GM21367 (cell line): Measurements from ENCODE around the gene ZBTB46.
A peak's percentile ranks its signal among the peaks of the same experiment; 100 is the strongest.

Source experiments
- ATAC-seq: cut with Tn5 transposase; IDR thresholded peaks from one replicate; pipeline ENCODE4 v1.9.1; 2021; ENCODE audit not compliant: unreplicated experiment

ZBTB46 gene

DNA sequence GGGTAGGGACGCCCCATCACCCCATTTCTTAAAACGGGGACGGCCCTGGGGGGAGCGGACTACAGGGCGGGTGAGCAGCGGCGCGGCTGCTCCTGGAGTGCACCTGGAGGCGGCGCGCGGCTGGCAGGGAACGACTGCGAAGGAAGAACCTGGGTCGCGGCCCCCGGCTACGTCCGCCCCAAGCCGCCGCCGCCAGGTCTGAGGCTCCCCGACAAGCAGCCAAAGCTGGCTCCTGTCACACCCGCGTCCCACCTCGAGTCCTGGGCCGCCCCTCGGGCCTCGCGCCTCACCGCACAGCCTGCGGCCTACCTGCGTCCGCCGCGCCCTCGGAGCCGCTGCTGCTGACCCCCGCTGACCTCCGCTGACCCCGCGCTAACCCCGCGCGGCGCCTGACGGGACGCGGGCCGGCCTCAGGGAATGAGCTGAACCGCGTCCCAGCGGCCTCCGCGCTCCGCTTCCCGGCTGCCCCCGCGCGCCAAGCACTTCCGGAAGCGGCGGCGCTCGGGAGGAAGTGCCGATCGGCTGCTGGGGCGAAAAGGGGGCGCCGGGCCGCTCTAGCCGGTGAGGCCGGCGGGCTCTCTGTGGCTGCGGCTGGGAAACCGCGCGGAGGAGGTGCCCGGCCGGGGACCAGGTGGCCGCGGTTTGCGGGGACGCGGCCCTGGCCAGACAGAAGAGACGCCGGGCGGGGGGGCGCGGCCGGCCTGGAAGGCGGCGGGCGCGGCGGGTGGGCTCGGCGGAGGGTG is 123.3 kb downstream of the ZBTB46 start, which contains the start of the genes ARFRP1 and ZGPAT:
Gene ARFRP1, minus strand, starts transcription at position 419 of the 743 bp plus-strand sequence. CDS start 885 bp downstream, outside the sequence.
Gene ZGPAT, plus strand, starts transcription at position 482 of the 743 bp plus-strand sequence. CDS start 542 bp downstream, outside the sequence.
- ATAC-seq: peak; percentile 50

GRCh38 chr20:63706852-63707557 is 124.1 kb downstream of the ZBTB46 start:
- peak; percentile 14 for ATAC-seq

DNA sequence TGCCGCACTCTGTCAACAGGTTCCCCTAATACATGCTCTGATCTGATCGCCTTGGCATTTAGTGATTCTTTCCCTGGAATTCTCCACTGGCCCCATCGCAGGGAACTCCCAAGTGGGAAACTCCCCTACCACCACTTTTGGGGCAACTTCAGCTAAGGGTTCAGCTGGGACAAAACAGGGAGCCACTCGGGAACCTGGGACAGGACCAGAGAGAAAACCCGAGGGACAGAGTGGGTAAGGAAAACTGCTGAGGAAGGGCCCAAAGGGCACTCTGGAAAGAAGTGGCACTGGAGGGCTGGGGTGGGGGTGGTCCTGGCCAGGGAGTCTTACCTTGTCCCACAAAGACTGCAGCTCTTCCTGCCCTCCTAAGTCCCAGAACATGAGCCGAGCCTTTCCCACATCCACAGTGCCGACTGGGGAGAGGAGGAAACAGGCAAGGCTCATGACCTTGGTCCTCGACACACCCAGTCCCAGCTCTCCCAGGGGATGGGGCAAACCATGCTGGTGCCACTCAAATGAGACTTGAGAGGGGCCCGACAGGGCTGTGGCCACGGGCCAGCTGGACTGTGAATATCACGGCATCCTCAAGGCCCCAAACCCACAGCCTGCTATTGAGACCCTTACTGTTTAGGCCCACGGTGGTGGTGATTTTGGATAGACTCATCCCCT is 124.9 kb downstream of the ZBTB46 start:
- no peak for ATAC-seq

DNA sequence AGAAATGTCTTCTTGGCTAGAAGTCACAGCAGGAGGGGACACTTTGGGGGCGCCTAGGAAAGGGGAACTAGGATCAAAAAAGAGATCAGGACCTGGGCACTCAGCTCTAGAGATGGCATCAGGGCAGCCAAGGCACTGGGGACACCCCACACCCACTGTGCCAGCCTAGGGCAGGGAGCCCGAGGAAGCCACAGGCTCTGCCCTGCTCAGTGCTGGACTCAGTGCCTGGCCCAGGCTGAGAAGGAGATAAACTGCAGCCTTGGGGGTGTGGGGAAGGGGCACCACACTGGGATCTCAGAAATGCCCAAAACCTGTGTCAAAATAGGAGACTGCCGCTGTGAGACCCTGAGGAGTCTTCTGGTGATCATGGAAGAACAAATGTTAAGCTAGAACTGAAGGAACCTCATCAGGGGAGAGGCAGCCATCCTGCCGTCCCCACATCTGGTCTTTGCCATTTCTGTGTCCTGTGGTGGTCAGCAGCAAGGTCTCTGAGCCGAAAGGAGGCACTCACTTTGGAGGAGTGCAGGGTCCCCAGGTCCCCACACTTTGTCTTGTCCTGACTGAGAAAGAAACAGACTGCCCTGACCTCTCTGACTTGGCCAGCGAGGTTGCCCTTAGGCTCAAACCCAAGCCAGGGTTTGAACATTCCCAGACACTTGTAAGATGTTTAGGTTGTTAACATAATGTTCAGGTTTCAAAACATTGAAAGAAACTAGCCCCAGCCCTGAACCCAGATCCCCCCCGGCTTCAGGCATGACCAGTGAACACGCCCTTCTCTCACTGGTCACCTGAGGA is 125.6 kb downstream of the ZBTB46 start:
- ATAC-seq: no peak

GRCh38 chr20:63704749-63705117 is 126.3 kb downstream of the ZBTB46 start:
- ATAC-seq: no peak

DNA sequence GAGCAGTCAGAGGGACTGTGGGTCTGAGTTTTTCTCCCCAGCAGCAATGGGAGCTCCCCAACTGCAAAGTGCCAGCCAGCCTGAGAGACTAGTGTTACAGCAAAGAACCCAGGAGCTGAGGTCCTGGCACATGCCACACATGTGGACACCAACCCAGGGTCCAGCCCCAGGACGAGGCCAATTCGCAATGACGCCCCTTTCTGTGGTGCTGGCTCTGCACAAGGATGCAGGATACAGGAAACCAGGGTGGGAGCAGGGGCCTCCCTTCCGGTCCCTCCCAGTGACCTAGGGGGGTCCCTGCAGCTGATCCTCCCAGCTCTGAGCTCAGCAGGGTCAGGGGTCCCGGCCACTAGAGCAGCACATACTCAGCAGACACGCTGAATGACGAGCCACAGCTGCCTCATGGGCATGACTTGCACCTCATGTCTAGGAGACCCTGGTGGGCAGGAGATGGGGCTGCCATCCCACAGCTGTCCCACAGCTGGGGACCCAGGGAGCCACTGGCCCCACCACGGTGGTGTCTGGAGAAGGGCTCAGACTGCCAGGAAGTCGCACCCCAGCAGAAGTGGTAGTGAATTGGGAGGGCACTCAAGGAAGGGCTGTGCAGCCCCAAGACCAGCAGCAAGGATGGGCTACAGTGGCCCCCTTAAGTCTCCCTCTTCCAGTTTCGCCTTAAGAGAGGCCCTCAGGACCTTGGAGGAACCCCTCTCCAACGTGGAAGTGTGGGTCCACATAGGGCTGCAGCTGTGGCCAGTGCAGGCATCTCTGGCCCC is 126.9 kb downstream of the ZBTB46 start:
- ATAC-seq: no peak

- ATAC-seq: no peak
Measured at GRCh38 chr20:63703471-63703975, 127.5 kb downstream of the ZBTB46 start.

DNA sequence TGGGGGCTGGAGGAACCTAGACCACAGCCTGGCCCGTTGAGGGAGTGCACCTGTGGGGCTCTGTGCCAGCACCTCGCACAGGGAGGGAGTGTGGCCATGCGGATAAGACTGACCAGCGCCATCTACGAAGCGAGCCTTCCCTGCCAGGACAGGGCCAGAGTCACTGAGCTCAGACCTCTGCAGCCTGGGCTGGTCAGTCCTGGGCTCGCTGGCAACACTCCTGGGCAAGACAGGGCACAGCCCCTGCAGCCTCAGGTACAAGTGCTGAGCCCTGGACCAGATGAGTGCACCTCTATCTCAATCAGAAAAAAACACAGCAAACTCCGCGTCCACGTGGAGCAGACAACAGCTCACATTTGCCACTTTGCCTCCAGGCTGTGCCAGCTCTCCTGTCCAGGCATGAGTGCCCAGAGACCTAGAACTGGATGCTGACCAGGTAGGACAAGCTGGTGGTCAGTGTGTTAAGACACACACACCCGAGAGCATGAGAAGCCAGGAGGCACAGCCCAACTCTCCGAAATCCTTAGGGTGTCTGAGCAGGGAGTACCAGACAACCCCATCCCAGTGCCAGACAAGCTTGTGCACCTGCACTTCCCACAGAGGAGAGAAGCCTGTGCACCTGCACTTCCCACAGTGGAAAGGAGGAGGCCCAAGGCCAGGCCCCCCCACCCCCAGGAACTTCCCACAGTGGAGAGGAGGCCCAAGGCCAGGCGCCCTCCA is 128.2 kb downstream of the ZBTB46 start:
- ATAC-seq: no peak

- ATAC-seq: no peak
Measured at GRCh38 chr20:63702036-63702665, 128.9 kb downstream of the ZBTB46 start.

DNA sequence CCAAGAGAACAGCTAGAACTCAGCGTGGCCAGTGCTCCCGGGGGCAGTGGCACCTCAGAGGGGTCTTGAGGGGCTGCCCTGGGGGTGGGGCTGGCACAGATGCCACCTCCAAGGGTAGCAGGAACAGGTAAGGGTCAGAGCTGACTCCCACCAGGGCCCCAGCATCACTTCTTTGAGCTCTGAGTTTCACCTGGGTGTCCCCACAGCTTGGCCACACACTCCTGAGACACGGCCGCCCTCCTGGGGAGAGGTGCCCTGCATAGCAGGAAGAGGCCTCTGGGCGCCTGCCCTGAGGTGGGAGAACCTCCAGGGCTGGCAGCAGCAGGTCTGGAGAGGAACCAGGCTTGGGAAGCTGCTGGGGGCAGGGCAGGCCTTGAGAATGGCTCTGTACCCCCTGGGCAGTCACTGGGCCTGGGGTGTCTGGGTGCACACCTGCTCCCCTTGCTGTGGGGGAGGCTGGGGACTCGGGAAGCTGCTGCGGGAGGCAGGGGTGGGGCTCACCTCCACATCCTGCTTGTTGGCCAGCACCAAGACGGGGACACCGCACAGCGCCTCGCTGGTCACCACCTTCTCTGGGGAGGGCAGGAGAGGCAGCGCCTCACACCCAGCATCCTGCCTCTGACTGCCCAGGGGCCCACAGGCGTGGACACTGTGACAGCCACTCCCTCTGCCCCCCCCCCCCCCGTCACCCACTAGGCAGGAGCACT is 129.6 kb downstream of the ZBTB46 start:
- ATAC-seq: no peak

GRCh38 chr20:63701051-63701328 is 130.1 kb downstream of the ZBTB46 start:
- ATAC-seq: no peak

DNA sequence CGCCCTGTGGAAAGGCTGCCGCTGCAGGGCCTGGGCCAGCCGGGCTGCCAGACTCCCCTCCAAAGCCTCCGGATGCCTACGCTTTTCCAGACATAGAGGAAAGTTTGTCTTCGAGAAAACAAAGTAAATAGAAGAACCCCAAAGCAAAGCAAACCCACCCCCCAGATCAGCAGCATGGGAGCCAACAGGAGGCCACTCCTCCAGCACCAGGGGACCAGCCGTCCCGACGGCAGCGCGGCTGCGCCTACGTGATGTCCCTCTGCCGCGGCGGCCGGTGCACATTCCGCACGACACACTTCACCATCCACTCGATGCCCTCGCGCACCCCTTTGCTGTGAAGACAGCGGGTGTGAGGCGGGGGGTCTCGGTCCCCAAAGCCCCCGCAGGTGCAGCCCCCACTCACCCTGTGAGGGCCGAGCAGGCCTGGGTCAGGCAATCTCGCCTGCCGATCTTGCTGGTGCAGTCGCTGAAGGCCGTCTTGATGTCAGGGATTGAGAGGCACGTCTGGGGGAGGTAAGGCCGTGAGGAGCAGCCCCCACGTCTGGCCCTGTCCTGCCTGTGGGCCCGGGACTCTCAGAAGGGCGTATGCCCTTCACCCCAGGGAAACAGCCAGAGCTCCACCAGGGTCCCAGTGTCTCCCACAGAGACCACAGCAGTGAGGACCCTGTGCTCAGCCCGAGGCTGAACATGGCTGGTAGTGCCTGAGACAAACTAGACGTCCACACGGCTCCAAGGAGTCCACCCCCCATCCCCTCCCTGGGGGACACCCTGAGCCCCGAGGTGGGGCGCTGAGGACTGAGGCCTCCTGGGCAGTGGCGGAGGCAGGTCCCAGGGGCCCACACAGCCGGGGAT is 130.6 kb downstream of the ZBTB46 start:
- ATAC-seq: no peak

DNA sequence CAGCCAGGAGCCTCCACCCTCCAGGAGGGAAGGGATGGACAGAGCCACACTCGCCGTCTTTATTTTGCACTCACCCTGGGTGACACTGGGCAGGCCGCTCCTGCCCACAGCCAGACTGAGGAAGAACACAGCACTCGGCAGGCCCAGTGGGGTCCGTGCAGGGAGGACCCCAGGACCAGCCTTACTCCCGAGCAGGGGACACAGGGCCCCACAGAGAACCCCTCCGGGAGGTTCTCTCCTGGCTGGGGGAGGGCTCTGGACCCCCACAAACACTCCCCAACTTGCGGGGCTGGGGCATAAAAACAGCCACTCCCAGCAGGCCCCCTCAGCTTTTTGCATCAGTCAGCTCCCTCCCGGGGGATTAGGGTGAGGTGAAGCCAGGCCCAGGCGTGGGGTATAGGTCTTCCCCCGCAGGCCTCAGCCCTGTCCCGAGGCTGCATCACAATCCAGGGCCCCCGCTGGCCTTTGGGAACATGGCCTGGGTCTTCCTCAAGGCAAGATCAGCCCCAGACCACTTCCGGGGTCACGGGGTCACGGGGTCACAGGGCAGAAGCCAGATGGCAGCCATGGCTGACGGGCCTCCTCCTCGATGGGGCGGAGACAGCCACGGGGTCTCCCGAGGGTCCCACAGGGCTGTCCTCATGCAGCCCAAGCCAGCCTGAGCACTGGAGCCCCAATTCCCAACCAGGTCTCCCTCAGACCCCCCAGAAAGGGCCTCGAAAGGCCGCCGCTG is 131.4 kb downstream of the ZBTB46 start:
- ATAC-seq: no peak

DNA sequence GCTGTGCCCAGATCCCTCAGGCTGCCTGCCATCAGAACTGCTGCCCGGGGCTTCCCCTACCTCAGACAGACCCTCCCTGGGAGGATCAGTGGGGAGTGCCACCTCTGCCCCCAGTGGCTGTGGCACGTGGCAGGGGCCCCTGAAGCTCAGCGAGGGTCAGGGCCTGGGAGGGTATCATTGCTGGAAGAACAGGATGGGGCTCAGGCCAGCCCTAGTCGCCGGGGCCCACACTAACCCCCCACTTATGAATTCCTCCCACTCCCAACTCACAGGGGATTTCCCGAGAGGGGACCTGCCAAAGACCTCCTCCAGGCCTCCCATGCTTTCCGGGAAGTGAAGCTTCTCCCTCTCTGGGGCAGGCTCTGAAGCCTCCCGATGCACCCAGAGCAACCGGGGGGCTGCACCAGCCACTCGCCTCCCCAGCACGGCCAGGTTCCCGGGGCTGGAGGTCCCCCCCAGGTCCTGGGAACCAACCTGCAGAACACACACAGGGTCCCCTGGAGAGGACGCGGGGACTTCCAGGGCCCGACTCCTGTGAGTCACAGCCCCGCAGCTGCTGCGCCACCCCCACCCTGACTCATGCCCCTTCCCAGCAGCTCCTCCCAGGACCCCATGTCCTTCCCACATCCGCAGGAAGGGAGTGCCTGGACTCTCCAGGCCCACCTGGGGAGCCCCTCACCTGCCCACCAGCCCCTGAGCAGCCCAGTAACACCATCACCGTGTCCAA is 132.2 kb downstream of the ZBTB46 start:
- ATAC-seq: no peak

DNA sequence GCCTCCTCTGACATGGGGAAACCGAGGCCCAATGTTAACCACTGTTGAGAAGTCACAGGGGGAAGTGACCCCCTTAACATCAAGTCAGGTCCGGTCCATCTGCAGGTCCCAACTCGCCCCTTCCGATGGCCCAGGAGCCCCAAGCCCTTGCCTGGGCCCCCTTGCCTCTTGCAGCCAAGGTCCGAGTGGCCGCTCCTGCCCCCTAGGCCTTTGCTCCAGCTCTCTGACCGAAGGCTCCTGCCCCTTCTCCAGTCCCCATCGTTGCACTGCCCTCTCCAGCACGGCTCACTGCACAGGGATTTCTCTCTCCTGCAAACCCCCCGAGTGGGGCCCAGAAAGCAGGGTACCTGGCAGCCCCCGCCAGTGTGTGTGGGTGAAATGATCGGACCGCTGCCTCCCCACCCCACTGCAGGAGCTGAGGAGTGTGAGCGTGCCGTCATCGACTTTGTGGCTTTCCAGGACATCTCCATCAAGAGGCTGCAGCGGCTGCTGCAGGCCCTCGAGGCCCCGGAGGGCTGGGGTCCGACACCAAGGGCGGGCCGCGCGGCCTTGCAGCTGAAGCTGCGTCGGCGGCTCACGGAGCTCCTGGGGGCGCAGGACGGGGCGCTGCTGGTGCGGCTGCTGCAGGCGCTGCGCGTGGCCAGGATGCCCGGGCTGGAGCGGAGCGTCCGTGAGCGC is 133.1 kb downstream of the ZBTB46 start:
- ATAC-seq: no peak
